Mucosa of rectum (tissue), 2 donors: Measurements from ENCODE around the gene CFAP57.

Source experiments
- H3K27ac ChIP-seq, 2 donors: one replicate each; pipeline ENCODE4 v1.7.0; 2013; ENCODE audit warnings: inconsistent platforms in 2 of 2, low read depth in 2 of 2, low read length in 2 of 2
- H3K27me3 ChIP-seq, 2 donors: one replicate each; pipeline ENCODE4 v1.7.0; 2013; ENCODE audit warnings: low read length in 2 of 2; ENCODE audit not compliant: control insufficient read depth in 2 of 2, insufficient read depth in 2 of 2
- H3K36me3 ChIP-seq, 2 donors: one replicate each; pipeline ENCODE4 v1.7.0; 2013; ENCODE audit warnings: low read length in 2 of 2; ENCODE audit not compliant: control insufficient read depth in 2 of 2, insufficient read depth in 2 of 2
- H3K4me1 ChIP-seq, 2 donors: one replicate each; pipeline ENCODE4 v1.7.0; 2013; ENCODE audit warnings: low read length in 2 of 2, mild to moderate bottlenecking in 1 of 2; ENCODE audit not compliant: control insufficient read depth in 2 of 2, insufficient read depth in 2 of 2
- H3K4me3 ChIP-seq, 2 donors: one replicate each; pipeline ENCODE4 v1.7.0; 2013; ENCODE audit warnings: low read length in 2 of 2
- H3K9ac ChIP-seq, 2 donors: one replicate each; pipeline ENCODE4 v1.7.0; 2013; ENCODE audit warnings: low read length in 2 of 2, low read depth in 1 of 2, mild to moderate bottlenecking in 1 of 2
- H3K9me3 ChIP-seq, 2 donors: one replicate each; pipeline ENCODE4 v1.7.0; 2013; ENCODE audit warnings: low read length in 2 of 2; ENCODE audit not compliant: control insufficient read depth in 2 of 2
- donor health status: healthy.
- donor health status: Normal muscosa, but diverticular disease.

The CFAP57 gene

DNA sequence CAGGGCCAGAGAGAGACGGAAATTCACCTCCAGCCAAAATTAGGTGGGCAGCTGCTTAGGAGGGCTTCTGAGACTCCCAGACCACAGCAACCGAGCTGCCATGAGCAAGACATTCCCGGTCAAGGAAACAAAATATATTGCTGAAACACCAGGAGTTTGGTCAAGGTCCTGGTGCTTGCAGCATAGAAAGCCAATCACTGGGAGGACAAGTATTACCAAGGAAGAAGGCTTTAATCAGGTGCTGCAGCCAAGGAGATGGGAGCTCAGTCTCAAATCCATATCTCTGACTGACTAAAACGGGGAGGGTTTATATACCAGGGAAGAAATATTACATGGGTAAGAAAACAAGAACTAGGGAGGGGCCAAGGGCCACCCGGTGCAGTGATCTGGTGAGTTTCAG lies 78.9 kb downstream of the CFAP57 start:
- H3K9ac ChIP-seq, result no peak overlapping the region
- H3K4me1 ChIP-seq, result peaks cover 4 to 8% of the 10 kb centered on the region in 2 donors
- no peak overlapping the region for H3K27ac ChIP-seq
- no peak overlapping the region for H3K4me3 ChIP-seq
- no peaks in the 10 kb centered on the region for H3K36me3 ChIP-seq
- H3K9me3 ChIP-seq, result no peaks in the 10 kb centered on the region
- H3K27me3 ChIP-seq, result no peaks in the 10 kb centered on the region

DNA sequence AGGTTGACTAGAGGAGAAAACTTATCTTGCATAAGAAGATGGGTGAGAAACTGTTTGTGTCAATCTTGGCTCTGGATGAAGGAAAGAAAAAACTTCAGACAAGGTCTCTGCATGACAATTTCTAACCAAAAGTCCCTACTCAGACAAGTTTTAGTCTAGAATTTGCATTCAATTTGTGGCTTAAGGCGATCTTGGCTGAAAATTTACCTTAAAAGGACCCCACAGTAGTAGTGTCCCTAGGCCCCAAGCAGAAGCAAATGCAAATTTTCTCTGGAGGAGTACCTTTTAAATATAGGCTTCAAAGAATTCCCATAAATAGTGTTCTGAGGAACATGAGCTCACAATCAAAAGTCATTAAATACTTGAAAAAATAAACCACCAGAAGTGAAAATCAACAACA lies 80.1 kb downstream of the CFAP57 start:
- Histone ChIP-seq H3K4me1 (peaks cover 16 to 18% of the 10 kb centered on the region in 2 donors), H3K9ac (no peak overlapping the region), H3K27me3 (no peaks in the 10 kb centered on the region), H3K4me3 (no peak overlapping the region), H3K9me3 (no peaks in the 10 kb centered on the region), H3K27ac (no peak overlapping the region), H3K36me3 (no peaks in the 10 kb centered on the region)

DNA sequence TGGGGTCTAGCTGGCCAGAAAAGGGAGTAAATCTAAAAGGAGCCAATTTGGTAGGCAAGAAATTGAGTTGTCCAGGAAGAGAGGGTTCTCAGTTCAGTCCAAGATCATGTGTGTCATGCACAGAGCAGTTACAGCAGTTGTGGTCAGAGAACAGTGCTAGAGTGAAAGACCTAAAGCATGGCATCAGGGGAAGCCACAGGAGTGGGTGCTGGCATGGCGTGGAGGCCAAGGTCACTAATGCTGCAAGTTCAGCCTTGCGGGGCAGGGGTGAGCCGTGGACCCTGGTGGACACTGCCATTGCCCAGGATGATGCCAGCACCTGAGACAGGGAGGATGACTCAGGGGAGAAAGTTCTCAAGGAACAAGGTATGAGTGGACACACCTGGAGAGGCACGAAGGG lies 81.0 kb downstream of the CFAP57 start:
- Histone ChIP-seq H3K9me3 (no peaks in the 10 kb centered on the region), H3K27me3 (no peaks in the 10 kb centered on the region), H3K4me3 (no peak overlapping the region), H3K36me3 (no peaks in the 10 kb centered on the region), H3K27ac (no peak overlapping the region), H3K4me1 (peaks cover 20 to 21% of the 10 kb centered on the region in 2 donors), H3K9ac (no peak overlapping the region)

DNA sequence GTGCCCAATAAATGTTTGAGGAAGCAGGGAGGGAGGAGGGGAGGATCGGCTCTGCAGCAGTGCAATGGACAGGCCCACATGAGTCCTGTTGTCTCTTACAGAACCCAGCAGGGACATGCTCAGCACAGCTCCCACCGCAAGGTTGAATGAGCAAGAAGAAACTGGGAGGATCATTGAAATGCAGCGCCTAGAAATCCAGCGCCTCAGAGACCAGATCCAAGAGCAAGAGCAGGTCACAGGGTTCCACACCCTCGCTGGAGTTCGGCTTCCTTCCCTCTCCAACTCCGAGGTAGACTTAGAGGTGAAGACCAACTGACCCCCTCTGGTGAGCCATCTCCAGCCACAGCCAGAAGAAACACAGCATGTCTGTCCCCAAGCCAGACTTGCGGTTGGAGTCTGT lies 81.7 kb downstream of the CFAP57 start:
- H3K4me1 ChIP-seq, result peaks cover 20 to 21% of the 10 kb centered on the region in 2 donors
- no peaks in the 10 kb centered on the region for H3K9me3 ChIP-seq
- H3K27ac ChIP-seq, result no peak overlapping the region
- no peaks in the 10 kb centered on the region for H3K36me3 ChIP-seq
- no peak overlapping the region for H3K4me3 ChIP-seq
- H3K9ac ChIP-seq, result no peak overlapping the region
- no peaks in the 10 kb centered on the region for H3K27me3 ChIP-seq

DNA sequence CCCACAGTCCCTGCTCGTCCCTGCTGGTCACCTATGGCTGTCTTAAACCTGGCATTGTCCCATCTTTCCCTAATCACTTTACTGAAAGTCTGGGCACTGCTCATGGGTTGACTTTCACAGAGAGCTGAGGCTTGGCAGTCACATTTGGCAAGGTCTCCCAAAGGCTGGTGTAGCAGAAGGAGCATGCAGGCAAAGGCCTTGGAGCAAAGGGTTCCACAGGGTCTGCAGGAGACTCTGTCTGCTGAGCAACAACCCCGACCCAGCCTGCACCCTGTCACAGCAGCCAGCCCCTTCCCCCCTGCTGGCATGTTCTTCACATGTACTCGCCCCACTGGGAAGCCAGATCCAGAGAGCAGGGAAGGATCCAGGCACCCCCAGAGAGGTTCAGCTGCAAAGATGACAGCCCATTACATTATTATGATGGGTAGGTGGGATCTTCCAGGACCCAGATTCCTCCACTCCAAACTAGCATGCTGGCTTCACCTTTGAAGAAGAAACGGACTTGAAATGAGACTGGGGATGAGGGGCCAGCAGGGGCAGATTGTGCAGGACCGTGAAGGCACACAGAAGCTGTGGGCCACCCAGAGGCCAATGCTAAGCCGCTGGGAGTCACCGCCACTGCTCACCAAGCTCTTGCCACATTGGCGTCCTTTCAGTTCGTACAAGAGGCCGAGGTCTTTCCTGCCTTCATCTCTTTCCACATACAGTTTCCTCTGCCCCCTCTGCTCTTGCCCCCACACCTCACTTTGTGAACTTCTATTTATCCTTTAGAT lies 83.5 kb downstream of the CFAP57 start:
- Histone ChIP-seq H3K4me1 (peaks cover 20 to 21% of the 10 kb centered on the region in 2 donors), H3K27me3 (no peaks in the 10 kb centered on the region), H3K4me3 (no peak overlapping the region), H3K27ac (peak overlapping the region; percentile 86 to 88), H3K36me3 (no peaks in the 10 kb centered on the region), H3K9me3 (no peaks in the 10 kb centered on the region), H3K9ac (peak overlapping the region in 1 of 2 donors; percentile 9)

DNA sequence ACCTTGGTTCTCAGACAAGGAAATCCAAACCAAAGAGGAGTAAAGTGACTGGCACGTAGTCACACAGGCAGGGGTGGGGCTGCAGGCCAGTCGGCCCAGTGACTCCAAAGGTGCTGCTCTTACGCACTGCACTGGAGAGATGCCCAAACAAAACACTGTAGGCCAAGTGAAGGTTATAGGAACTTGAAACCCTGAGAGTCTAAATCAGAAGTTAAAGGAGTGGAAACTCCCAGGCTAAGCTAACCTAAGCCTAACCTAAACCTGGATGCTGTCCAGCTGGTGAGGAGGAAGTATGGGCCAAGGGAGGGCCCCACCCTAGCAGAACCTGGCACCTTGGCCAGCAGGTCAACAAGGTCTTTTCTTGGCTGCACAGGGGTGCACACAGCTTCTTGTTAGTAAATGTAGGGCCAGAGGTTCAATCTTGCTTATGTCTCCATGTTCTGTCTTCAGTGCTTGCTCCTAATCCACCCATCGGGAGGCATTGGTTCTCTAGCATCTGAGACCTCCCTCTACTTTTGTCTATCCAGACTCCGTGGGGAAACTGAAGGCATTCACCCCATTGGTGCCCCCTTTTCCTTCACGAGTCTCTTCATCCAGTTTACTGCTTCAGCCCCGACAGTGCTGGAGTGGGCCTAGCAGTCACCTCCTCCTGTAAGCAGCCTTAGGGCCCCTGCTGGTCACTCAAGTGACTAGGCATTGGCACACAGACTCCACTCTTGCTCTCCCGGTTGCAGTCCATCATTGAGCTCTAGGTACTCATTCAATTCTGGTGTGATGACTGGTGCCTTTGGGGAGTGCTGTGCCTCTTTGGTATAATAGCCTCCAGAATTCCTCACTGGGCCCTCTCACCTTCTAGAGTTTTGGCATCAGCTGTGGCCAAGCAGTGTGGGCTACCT lies 84.8 kb downstream of the CFAP57 start:
- Histone ChIP-seq H3K4me3 (no peak overlapping the region), H3K27me3 (no peaks in the 10 kb centered on the region), H3K36me3 (no peaks in the 10 kb centered on the region), H3K9me3 (no peaks in the 10 kb centered on the region), H3K9ac (peak overlapping the region; percentile 26 to 57), H3K27ac (peak overlapping the region; percentile 86 to 88), H3K4me1 (peaks cover 20 to 21% of the 10 kb centered on the region in 2 donors)

DNA sequence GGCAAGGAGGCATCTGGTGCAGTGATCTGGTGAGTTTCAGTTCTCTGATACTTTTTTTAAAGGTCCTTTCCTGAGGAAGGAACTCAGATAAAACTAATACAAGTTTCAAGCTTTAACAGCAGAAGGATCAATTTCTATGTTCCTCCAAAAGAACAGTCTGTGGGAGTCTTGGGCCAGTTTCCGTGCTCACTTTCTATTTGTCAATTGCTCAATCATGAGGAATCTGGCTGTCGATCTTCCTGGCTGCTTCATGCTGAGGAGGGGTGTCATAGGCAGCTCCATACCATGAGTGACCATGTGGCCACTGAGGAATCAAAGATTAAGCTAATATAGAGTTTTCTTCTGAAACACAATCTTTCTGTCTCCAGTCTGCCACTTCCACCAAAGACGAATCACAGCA lies 86.2 kb downstream of the CFAP57 start:
- no peak overlapping the region for H3K27ac ChIP-seq
- peaks cover 20 to 21% of the 10 kb centered on the region in 2 donors for H3K4me1 ChIP-seq
- H3K9ac ChIP-seq, result no peak overlapping the region
- H3K4me3 ChIP-seq, result no peak overlapping the region
- H3K27me3 ChIP-seq, result no peaks in the 10 kb centered on the region
- H3K36me3 ChIP-seq, result no peaks in the 10 kb centered on the region
- H3K9me3 ChIP-seq, result no peaks in the 10 kb centered on the region

DNA sequence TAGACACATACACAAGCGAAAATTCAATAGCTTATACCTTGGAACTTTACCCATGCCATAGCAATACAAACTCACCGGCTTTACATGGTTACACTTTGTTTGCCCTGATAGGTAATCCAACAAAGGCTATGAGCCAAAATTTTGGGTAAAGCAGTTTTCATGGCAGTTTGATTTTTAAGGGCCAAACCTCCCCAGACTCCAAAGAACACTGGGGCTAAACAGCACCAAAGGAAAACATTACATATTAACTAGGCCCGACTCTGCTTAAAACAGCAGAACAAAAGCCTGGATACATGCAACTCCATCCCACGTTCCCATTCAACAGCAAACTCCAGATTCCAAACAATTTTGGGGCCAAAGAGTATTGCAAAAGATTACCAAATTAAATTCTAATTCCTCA lies 93.3 kb downstream of the CFAP57 start:
- Histone ChIP-seq H3K4me1 (peaks cover 7 to 13% of the 10 kb centered on the region in 2 donors), H3K4me3 (no peak overlapping the region), H3K27me3 (peaks cover 0 to 2% of the 10 kb centered on the region in 2 donors), H3K9ac (no peak overlapping the region), H3K27ac (no peak overlapping the region), H3K9me3 (no peaks in the 10 kb centered on the region), H3K36me3 (no peaks in the 10 kb centered on the region)

DNA sequence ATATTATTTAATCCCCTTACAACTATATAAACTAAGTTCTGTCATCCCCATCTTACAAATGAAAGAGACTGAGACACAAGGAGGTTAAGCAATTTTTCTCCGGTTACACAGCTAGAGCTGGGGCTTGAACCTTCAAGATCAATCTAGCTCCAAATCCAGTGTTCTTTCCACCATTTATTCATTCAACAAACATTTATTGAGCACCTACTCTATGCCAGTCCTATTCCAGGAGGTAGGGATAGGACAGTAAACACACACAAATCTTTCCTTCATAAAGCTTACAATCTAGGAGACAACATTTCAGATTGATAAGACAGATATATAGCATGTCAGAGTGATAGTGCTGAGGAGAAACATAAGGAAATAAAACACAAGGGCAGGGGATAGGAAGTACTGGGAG lies 94.8 kb downstream of the CFAP57 start:
- H3K27ac ChIP-seq, result no peak overlapping the region
- no peak overlapping the region for H3K4me3 ChIP-seq
- H3K36me3 ChIP-seq, result no peaks in the 10 kb centered on the region
- peaks cover 0 to 2% of the 10 kb centered on the region in 2 donors for H3K27me3 ChIP-seq
- no peak overlapping the region for H3K9ac ChIP-seq
- peaks cover 10 to 20% of the 10 kb centered on the region in 2 donors for H3K4me1 ChIP-seq
- no peaks in the 10 kb centered on the region for H3K9me3 ChIP-seq

DNA sequence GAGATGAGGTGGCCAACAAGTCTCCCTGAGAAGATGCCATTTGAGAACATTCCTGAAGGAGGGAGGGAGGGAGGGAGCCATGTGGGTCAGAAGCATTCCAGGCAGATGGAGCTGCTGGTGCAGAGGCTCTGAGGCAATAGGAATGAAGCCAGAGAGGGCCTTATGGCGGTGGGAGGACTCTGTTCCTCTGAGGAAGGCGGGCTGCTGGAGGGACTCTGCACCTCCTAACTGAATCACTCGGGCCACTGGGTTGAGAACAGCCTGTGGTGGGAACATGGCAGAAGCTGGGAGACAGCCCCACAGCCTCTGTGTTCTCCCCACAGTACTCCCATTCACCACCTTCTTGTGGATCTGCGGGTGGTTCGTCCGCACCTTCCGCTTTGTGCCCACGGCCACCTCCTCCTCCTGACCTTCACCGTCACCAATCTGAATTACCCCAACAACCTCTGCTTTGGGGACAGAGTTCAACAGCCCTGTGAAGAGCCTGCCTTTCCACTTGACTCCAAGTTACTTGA lies 95.2 kb downstream of the CFAP57 start:
- H3K36me3 ChIP-seq, result no peaks in the 10 kb centered on the region
- no peaks in the 10 kb centered on the region for H3K9me3 ChIP-seq
- peaks cover 10 to 20% of the 10 kb centered on the region in 2 donors for H3K4me1 ChIP-seq
- H3K9ac ChIP-seq, result no peak overlapping the region
- H3K27ac ChIP-seq, result no peak overlapping the region
- peaks cover 0 to 2% of the 10 kb centered on the region in 2 donors for H3K27me3 ChIP-seq
- no peak overlapping the region for H3K4me3 ChIP-seq
